NCI-H2107 treated with DMSO at 0.1 percent for 48 hours (cell line): ENCODE results near the gene FGF4.
"Not testable (repeated sequence)": the region's sequence is repeated elsewhere in the genome, so short reads cannot be mapped to it uniquely, and the experiment has no call there.

Experiments used
- DNase-seq: peaks from one replicate; lab custom pipeline; 2025; ENCODE audit not compliant: unreplicated experiment; lab: John Stamatoyannopoulos, UW

Gene FGF4

GRCh38 chr11:69773626-69774353 is 1.4 kb downstream of the FGF4 start:
- no peak for DNase-seq

GRCh38 chr11:69771466-69771865 is 3.7 kb downstream of the FGF4 start:
- no peak for DNase-seq

- no peak for DNase-seq
Measured at GRCh38 chr11:69770540-69770939, 4.6 kb downstream of the FGF4 start.

GRCh38 chr11:69765498-69765995 is 9.6 kb downstream of the FGF4 start:
- no peak for DNase-seq

- DNase-seq: not testable (repeated sequence)
Measured at GRCh38 chr11:69764918-69765317, 10.2 kb downstream of the FGF4 start.

GRCh38 chr11:69760319-69760718 is 14.8 kb downstream of the FGF4 start:
- DNase-seq: no peak

GRCh38 chr11:69752890-69753289 is 22.3 kb downstream of the FGF4 start:
- DNase-seq: no peak

- DNase-seq: no peak
Measured at GRCh38 chr11:69750875-69751597, 24.1 kb downstream of the FGF4 start.

GRCh38 chr11:69750108-69750850 is 24.9 kb downstream of the FGF4 start:
- no peak for DNase-seq

GRCh38 chr11:69748637-69749036 is 26.5 kb downstream of the FGF4 start:
- no peak for DNase-seq

- DNase-seq: no peak
Measured at GRCh38 chr11:69746752-69747742, 28.1 kb downstream of the FGF4 start.

- no peak for DNase-seq
Measured at GRCh38 chr11:69746140-69746539, 29.0 kb downstream of the FGF4 start.

GRCh38 chr11:69745201-69745600 is 29.9 kb downstream of the FGF4 start:
- DNase-seq: no peak

GRCh38 chr11:69744435-69744834 is 30.7 kb downstream of the FGF4 start:
- no peak for DNase-seq

- no peak for DNase-seq
Measured at GRCh38 chr11:69734841-69735240, 40.3 kb downstream of the FGF4 start.

GRCh38 chr11:69734367-69734766 is 40.8 kb downstream of the FGF4 start:
- no peak for DNase-seq

GRCh38 chr11:69732910-69733309 is 42.2 kb downstream of the FGF4 start:
- no peak for DNase-seq

- DNase-seq: no peak
Measured at GRCh38 chr11:69731110-69731509, 44.0 kb downstream of the FGF4 start.

- no peak for DNase-seq
Measured at GRCh38 chr11:69730500-69730899, 44.6 kb downstream of the FGF4 start.

- no peak for DNase-seq
Measured at GRCh38 chr11:69729252-69729651, 45.9 kb downstream of the FGF4 start.
